Superior temporal gyrus (tissue), 1 donor: ENCODE results near the gene ZNF70.
A peak's percentile ranks its signal among the peaks of the same experiment; 100 is the strongest.

ENCODE experiments used
- DNase-seq: peaks from one replicate; pipeline ENCODE4 v3.0.0-alpha.2; 2016; ENCODE audit errors: extremely low spot score

The ZNF70 gene

DNA sequence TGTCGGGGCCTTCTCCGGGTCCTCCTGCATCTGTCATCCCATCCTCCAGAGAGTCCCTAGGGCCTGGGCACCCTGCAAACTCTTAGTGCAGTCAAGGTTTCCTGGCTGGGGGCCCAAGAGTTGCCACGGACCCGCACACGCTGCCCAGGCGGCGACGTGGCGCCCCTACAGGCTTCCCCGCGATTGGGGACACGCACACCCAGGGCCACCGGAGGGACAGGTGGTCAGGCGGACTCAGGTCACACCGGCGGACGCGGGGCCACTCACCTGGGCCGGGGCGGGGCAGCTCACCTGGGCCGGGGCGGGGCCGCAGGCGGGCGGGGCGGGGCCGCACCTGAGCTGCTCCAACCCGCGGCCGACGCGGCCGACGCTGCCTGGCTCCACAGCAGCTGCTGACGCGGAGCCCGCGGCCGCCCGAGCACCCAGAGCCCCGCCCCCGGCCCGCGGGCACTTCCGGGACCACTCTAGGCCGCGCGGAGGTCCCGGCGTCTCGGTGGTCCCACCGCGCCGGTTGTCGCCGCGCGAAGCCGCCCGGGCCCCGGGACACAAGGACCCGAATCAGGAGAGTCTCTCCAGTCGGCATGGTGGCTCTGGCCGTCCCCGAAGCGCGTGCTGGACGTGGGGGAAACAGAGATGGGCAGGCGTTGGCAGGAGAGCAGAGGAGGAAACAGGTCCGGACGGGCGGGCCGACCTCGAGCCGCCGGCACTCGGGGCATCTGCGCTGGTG lies at the start of gene ZNF70:
TSS of gene ZNF70 (minus strand) at position 399 of the 727 bp plus-strand sequence. CDS start 5,972 bp downstream, outside the sequence.
- DNase-seq, result peak; percentile 57

DNA sequence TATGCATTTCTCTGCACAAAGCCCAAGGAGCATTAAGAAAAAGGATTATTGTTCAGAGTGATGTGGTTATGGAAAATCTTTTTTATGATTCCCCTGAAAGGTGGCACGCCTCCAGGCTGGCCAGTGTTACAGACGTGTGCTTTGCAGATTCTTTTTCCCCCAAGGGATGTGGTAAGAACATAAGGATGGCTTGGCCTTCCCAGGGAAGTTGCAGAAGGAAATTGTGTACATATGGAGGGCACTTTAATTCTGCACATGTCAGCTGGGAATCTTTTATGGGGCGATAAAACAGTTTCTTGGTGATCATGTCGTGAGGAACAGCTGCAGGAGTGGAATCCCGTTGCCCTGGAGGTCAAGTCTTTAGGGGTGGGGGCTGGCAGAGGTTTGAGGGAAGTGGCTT lies 45.5 kb upstream of the ZNF70 start:
- no peak for DNase-seq

DNA sequence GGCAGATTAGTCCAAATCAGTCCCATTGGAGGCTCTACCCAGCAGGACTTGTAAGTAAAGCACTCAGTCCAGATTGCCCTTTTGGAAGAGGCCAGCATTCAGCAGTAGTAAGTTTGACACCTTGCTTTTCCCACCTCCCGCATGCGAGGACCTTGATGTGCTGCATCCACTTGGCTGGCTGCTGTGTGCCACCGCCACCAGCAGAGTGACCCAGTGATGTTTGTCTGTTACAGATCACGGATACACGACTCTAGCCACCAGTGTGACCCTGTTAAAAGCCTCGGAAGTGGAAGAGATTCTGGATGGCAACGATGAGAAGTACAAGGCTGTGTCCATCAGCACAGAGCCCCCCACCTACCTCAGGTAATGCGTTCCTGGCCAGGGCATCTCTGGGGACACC lies 42.4 kb upstream of the ZNF70 start:
- DNase-seq, result no peak

DNA sequence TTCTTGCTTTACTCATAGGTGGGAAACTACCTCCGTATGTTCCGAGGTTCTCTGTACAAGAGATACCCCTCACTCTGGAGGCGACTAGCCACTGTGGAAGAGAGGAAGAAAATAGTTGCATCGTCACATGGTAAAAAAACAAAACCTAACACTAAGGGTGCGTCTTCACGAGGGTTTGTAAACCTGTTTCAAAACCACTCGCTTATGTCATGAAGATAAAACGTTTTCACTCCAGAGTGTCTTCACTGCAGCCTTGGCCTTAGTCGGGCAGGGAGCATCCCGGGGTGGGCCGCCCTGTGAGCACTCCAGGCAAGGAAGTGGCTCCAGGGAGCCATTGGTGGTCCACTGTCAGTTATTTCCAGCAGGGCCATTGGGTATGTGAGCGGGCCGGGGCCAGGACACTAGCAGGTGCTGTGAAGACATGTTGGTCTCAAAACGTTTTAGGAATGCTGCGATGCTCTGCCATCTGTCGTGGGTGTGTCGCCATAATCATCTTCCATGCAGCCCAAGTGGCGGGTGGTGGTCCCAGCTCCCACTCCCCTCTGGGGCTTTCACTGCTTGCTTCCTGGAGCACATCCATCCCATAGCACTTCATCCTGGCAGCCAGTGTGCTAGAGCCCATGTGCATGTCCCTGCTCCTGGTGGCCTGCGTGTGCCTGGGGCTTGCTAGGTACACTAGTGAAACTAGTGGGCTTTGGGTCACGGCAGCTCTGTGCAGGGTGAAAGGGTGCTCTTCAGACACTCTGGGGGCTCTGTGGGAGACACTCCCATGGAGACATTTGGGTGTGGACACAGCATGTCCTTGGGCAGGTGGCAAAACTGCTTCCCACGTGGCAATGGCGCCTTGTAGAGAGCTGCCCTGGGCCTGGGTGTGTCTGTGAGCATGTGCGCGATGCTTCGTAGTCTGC lies 41.1 kb upstream of the ZNF70 start:
- no peak for DNase-seq

DNA sequence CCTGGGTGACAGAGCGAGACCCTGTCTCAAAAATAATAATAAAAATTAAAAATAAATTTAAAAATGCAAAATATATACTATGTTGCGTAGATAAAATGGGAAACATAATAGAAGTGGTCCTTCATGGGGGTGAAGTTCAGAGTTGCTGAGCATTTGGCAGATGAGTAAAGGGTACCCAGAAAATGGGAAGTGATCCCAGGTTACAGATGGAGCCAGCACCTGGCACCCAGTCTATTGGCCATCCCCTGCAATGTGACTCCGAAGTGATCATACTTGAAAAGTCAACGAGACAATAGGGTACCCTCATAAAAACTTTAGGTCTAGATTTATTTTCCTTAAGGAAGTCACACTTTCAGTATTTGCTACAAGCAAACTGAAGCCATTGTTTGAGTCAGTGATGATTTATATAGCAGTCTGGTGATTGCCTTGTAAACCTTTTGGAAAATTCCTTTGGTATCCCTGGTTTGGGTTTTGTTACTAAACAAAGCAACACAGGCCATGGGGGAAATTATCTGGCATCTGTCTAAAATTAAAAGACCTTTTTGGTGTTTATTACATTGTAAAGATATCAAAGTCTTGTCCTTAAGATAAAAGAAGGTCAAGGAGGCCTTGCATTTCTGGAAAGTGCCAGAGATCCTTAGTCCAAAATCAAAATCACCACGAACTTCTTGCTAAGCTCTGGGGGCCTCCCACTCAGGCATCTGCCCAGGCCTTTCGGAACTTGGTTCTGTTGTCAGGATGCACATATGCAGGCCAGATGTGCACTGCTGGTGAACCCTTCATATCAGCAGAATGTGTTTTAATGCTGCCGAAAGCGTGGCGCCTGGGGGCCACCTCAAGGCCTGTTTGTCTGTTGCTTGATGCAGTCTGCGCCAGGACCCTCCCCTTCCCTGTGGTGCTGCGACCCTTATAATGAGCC lies 40.2 kb upstream of the ZNF70 start:
- DNase-seq, result no peak

DNA sequence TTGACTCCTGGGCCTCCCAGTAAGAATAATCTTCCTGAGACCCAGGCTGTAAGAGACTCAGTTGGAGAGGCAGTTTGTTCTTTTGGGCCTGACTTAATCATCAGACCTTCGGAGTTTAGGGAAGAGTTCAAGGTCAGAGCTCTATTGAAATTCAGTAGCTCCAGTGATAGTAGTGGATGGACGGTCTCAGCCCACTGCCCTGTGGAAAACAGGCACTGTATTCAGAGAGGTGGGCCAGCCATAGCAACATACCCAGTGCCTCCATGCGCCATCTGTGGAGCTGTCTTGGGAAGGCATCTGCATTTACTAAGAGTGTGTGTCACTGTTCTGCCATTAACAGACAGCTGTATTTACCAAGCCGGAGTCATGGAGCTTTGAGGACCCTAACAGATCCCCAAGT lies 38.7 kb upstream of the ZNF70 start:
- DNase-seq, result peak; percentile 42

DNA sequence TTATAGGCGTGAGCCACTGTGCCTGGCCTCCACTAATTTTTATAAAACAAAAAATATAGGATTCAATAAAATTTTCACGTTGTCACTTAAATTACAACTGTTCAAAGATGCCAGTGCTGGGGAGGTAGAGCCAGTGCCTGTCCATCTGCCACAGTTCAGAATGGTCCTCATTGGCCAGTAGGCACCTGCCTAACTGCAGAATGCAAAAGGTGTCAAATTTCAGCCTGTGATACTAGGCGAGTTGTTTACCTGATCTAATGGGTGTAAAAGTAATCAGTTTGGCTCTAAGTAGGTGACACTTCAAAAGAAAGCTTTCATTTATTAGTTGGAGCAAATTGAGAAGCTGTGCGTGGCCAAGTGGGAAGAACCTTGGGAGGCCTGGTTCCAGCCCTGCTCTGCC lies 38.2 kb upstream of the ZNF70 start:
- no peak for DNase-seq

DNA sequence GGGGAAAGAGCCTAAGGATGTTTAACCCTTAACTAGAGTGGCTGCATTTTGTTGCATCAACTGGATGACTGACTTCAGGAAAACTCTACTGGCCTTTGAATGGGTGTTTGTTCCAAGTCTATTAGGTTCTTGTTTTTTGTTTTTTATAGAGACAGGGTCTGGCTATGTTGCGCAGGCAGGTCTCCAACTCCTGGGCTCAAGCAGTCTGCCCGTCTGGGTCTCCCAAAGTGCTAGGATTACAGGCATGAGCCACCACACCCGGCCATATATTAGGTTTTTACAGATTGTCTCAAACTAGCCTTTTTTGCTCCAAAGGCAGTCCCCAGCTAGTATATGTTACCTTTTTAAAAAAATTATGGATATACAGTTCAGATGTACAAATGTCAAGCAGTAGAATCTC lies 37.0 kb upstream of the ZNF70 start:
- no peak for DNase-seq

DNA sequence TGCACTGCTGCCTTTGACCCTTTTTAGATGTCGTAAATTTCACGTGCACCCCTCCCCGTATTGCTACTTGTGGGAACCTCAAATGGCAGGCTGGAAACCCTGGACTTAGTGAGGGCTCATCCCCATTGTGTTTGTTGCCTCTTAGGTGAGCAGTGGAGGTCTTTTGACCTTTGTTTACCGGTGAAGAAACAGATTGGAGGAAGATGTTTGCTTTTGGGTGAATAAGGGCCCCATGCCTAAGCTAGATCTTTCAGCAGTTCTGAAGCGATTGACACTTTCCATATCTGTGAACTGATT lies 36.6 kb upstream of the ZNF70 start:
- no peak for DNase-seq

DNA sequence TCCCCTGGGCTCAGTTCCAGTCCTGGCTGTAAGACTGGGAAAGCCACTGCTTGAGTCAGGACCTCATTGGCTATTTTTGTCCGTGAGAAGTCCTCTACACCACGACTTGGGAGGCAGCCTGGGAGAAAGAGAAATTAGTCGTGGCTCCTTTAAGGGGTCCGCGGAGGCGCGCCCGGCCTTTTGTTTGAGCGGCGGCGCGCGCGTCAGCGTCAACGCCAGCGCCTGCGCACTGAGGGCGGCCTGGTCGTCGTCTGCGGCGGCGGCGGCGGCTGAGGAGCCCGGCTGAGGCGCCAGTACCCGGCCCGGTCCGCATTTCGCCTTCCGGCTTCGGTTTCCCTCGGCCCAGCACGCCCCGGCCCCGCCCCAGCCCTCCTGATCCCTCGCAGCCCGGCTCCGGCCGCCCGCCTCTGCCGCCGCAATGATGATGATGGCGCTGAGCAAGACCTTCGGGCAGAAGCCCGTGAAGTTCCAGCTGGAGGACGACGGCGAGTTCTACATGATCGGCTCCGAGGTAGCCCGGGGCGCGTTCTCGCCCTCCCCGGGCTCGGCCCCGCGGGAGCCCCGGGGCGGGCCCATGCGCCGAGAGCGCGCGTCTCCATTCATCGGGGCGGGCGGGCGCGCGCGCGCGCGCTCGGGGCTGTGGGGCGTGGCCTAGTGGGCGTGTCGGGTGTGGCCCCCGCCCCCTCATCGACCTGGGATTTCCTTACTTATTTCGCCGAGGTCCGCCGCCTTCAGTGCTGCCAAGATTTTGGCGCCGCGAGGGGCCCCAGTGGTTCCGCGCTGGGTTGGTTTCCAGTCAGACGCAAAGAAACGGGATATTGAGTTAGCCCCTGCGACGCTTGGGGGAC lies 36.1 kb upstream of the ZNF70 start, which contains the start of gene SMARCB1:
TSS of gene SMARCB1 (plus strand) at position 215 of the 848 bp plus-strand sequence. CDS start at position 419, 204 bp downstream.
- DNase-seq, result peak; percentile 90

DNA sequence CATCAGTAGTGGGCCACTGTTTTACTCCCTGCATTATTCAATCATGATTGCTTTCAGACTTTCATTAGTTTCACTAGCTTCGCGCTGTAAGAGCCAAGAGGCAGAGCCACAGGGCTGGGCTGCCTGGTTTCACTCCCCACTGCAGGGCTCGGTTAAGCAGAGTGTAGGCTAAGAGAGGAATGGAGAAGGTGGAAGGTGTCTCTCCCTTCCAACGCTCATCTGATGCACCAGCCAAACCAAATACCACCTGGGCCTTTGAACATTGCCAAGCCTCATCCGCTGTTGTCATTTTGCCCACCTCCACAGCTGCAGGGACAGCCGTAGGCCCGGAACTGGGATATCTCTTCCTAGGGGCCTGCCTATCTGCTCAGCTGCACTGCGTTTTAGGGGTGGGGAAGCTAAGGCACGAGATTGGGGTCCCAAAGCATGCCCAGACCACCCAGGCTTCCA lies 35.4 kb upstream of the ZNF70 start:
- no peak for DNase-seq

DNA sequence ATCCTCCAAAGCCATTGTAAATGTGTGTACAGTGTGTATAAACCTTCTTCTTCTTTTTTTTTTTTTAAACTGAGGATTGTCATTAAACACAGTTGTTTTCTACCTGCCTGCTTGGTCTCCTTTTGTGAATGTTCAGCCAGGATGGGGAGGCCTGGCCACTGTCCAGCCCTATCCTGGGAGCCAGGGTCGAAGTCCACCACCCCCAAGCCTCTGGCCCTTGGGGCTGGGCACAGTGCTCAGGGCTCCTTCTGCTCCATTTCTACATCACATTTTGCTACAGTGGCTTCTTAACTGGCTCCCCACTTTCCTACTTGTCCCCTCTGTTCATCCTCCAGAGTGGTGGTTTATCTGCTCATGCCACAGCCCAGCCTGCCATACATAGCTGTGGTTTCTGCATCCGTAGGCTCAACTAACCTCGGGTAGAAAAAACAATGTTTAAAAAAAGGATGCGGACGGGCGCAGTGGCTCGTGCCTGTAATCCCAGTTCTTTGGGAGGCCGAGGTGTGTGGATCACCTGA lies 33.4 kb upstream of the ZNF70 start:
- DNase-seq, result no peak

DNA sequence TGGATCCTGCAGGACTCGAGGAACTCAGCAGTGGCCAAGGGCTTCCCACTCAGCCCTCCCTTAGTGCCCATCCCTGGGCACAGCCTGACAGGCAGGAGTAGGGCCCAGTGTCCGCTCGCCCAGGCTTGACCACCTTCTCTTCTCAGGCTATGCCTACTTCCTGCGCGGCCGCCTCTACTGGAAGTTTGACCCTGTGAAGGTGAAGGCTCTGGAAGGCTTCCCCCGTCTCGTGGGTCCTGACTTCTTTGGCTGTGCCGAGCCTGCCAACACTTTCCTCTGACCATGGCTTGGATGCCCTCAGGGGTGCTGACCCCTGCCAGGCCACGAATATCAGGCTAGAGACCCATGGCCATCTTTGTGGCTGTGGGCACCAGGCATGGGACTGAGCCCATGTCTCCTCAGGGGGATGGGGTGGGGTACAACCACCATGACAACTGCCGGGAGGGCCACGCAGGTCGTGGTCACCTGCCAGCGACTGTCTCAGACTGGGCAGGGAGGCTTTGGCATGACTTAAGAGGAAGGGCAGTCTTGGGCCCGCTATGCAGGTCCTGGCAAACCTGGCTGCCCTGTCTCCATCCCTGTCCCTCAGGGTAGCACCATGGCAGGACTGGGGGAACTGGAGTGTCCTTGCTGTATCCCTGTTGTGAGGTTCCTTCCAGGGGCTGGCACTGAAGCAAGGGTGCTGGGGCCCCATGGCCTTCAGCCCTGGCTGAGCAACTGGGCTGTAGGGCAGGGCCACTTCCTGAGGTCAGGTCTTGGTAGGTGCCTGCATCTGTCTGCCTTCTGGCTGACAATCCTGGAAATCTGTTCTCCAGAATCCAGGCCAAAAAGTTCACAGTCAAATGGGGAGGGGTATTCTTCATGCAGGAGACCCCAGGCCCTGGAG lies 32.6 kb upstream of the ZNF70 start:
- DNase-seq, result no peak

DNA sequence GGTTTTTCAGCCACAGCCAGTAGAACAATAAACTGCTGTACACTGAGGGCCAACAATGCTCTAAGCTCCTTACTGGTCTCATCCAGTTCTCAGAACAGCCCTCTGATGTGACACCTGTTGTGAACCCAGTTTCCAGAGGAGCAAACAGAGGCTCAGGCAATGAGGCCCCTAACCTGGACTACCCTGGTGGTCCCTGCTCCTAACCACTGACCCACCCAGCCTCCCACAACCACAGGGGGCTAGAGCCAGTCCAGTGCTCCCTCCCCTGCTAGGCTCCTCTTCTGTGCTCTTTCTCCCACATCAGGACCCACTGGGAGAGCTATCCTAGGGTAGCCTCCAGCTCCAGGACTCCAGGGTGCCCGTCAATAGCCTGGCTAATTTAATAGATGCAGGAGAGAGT lies 31.8 kb upstream of the ZNF70 start:
- no peak for DNase-seq

DNA sequence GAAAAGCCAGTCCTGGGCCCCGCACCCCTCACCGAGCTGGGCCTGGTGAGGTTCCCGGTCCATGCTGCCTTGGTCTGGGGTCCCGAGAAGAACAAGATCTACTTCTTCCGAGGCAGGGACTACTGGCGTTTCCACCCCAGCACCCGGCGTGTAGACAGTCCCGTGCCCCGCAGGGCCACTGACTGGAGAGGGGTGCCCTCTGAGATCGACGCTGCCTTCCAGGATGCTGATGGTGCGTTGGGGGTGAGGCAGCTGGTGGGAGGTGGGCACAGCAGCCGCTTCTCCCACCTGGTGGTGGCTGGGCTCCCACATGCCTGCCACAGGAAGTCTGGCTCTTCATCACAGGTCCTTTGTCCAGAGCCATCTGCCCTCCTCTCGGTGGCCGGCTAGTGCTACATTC lies 31.3 kb upstream of the ZNF70 start:
- DNase-seq, result no peak

DNA sequence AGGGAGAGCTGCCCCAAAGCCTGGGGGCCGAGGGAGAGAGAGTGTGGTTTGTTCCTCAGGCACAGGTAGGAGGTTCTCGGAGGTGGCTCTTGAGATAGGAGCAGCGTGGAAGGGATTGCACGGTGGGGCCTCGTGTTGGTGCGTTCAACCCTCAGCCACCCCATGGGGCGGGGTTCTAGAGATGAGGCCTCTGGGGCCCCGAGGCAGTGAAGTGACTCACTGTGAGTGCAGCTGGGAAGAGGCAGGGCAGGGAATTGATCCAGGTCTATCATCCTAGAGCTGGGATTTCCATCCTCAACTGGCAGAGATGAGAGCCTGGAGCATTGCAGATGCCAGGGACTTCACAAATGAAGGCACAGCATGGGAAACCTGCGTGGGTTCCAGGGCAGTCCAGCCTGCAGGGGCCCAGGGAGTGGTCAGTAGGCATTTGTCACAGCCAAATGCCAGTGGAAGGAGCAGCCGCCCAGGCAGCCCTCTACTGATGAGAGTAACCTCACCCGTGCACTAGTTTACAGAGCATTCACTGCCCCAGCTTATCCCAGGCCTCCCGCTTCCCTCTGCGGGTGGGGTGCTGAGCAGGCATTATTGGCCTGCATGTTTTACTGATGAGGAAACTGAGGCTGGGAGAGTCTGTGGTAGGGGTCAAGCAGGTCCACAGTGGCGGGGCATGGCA lies 30.7 kb upstream of the ZNF70 start:
- no peak for DNase-seq

DNA sequence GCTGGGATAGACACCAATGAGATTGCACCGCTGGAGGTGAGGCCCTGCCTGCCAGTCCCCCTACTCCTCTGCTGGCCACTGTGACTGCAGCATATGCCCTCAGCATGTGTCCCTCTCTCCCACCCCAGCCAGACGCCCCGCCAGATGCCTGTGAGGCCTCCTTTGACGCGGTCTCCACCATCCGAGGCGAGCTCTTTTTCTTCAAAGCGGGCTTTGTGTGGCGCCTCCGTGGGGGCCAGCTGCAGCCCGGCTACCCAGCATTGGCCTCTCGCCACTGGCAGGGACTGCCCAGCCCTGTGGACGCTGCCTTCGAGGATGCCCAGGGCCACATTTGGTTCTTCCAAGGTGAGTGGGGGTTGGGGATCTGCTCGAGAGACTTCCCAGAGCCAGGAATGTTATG lies 30.2 kb upstream of the ZNF70 start:
- DNase-seq, result peak; percentile 91

DNA sequence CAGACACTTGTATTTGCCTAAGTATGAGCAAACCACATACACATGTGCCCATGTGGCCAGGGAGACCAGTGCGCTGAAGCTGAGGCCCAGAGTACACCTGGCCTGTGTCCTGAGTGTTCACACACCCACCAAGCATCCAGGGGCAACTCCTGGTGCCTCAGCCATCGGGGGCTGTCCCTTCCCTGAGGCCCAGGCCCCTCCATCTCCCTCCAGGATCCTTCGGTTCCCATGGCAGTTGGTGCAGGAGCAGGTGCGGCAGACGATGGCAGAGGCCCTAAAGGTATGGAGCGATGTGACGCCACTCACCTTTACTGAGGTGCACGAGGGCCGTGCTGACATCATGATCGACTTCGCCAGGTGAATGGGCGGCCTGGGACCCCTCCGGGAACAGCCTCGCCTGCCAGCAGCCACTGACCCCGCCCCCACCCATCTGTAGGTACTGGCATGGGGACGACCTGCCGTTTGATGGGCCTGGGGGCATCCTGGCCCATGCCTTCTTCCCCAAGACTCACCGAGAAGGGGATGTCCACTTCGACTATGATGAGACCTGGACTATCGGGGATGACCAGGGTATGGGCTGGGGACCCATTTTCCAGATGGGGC lies 29.3 kb upstream of the ZNF70 start:
- DNase-seq, result no peak

DNA sequence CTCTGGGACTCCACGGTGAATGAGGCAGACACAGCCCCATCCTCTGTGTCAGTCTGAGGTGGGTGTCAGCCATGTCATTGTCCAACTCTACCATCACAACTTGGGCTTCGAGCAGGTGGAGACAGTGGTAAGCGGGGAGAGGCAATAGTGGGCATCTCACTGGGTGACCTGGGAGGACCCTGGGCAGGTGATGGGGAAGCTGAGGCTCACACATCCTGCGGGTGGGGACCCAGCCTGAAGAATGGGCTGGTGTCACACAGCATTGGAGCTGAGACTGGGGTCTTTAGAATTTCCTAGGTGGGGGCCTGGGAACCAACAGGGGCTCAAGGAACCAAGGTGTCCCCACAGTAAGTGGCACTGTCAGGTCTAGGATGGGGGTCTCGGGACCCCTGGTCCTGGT lies 28.8 kb upstream of the ZNF70 start:
- DNase-seq, result no peak
